Measurements from ENCODE around the gene SLC41A3. TPM values are rescaled to one million over a fixed set of nuclear protein-coding genes. Genes with fewer than 3 reads are reported as not detected.

The SLC41A3 gene
- total and polyA plus RNA-seq, 2 of the 4 experiments (the other 2 are of a cell fraction) = 30.5 to 43.5 TPM

DNA sequence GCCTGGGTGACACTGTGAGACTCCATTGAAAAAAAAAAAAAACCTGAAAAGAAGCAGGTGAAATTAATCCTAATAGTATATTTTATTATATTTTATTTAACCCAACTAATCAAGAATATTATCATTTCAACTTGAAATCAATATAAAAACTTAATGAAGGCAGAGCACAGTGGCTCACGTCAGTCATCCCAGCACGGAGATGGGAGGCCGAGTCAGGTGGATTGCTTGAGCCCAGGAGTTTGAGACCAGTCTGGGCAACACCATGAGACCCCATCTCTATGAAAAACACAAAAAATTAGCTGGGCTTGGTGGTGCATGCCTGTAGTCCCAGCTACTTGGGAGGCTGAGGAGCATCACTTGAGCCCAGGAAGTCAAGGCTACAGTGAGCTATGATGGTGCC lies 33.3 kb upstream of the SLC41A3 start:
- Histone ChIP-seq H2BK5ac (ENCODE audit: low read depth, low read length, poor library complexity, severe bottlenecking) (no peak overlapping the region), H3K4me2 (ENCODE audit: low read depth, low read length) (no peak overlapping the region), H3K4me1 (ENCODE audit: control insufficient read depth, insufficient read depth, low read length) (no peaks in the 10 kb centered on the region), H2AK5ac (ENCODE audit: low read depth, low read length) (no peak overlapping the region), H3K27ac (ENCODE audit: insufficient read depth, low read length) (no peak overlapping the region), H4K20me1 (ENCODE audit: insufficient read depth, low read length) (no peaks in the 10 kb centered on the region), H4K5ac (ENCODE audit: low read depth, low read length) (no peak overlapping the region), H2BK120ac (ENCODE audit: low read depth, low read length) (no peak overlapping the region), H3K23ac (ENCODE audit: low read depth, low read length) (no peak overlapping the region), H3K18ac (ENCODE audit: low read depth, low read length) (no peak overlapping the region), H4K8ac (ENCODE audit: low read depth in 2 of 2, low read length in 2 of 2) (no peak overlapping the region), H3K4ac (ENCODE audit: low read depth, low read length) (no peak overlapping the region), H4K91ac (ENCODE audit: insufficient read depth, low read depth, low read length) (no peak overlapping the region), H3K79me1 (ENCODE audit: low read depth in 1 of 2, low read length in 2 of 2) (no peaks in the 10 kb centered on the region), H3K36me3 (ENCODE audit: control insufficient read depth, insufficient read depth, low read length) (no peaks in the 10 kb centered on the region), H2AFZ (replicated peaks; ENCODE audit: low read length, poor library complexity) (no peak overlapping the region), H3K14ac (replicated peaks; ENCODE audit: low read depth, low read length) (no peak overlapping the region), H3K9me3 (ENCODE audit: control insufficient read depth, insufficient read depth, low read length) (0 out of 2 replicates have a peak, but pooled peaks cover 2% of the 10 kb centered on the region), H2AK9ac (replicated peaks; ENCODE audit: low read depth, low read length, poor library complexity) (no peak overlapping the region), H2BK20ac (ENCODE audit: low read depth, low read length) (no peak overlapping the region), H3K9ac (ENCODE audit: low read depth, low read length) (no peak overlapping the region), H3K4me3 (ENCODE audit: insufficient read depth, low read depth, low read length) (no peak overlapping the region), H3K27me3 (ENCODE audit: control insufficient read depth, insufficient read depth, low read length) (peaks cover 39% of the 10 kb centered on the region), H2BK15ac (ENCODE audit: low read depth, low read length) (no peak overlapping the region), H3K56ac (ENCODE audit: extremely low read depth, insufficient read depth, low read length) (no peak overlapping the region), H3K9me1 (ENCODE audit: insufficient read depth, low read length) (no peaks in the 10 kb centered on the region)
- no TSS peak for BruUV-seq (replicated peaks)
- intact Hi-C loops (cut with micrococcal nuclease) = no loop called here
- no CpG with 5 or more reads among the region's 3 CpGs for WGBS, 2 experiments (ENCODE audit: extremely low coverage in 2 of 2, insufficient read length in 1 of 2)
- TF ChIP-seq MXI1 (IDR thresholded peaks at IDR 0.05; ENCODE audit: borderline replicate concordance, low read depth, low read length) = no peak
- TF ChIP-seq, protein P1, sequence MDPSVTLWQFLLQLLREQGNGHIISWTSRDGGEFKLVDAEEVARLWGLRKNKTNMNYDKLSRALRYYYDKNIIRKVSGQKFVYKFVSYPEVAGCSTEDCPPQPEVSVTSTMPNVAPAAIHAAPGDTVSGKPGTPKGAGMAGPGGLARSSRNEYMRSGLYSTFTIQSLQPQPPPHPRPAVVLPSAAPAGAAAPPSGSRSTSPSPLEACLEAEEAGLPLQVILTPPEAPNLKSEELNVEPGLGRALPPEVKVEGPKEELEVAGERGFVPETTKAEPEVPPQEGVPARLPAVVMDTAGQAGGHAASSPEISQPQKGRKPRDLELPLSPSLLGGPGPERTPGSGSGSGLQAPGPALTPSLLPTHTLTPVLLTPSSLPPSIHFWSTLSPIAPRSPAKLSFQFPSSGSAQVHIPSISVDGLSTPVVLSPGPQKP (IDR thresholded peaks at IDR 0.05; ENCODE audit: borderline replicate concordance, low read depth, low read length) = no peak
- TF ChIP-seq POLR2A (IDR thresholded peaks at IDR 0.05; ENCODE audit: low read depth, low read length) = no peak
- TF ChIP-seq, protein P2, sequence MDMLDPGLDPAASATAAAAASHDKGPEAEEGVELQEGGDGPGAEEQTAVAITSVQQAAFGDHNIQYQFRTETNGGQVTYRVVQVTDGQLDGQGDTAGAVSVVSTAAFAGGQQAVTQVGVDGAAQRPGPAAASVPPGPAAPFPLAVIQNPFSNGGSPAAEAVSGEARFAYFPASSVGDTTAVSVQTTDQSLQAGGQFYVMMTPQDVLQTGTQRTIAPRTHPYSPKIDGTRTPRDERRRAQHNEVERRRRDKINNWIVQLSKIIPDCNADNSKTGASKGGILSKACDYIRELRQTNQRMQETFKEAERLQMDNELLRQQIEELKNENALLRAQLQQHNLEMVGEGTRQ (IDR thresholded peaks at IDR 0.05; ENCODE audit: low read depth, low read length) = no peak
- no peak for TF ChIP-seq MAZ (IDR thresholded peaks at IDR 0.05; ENCODE audit: borderline replicate concordance, low read depth, low read length)
- TF ChIP-seq BHLHE40 (IDR thresholded peaks at IDR 0.05; ENCODE audit: low read depth, low read length) = no peak
- no peak for TF ChIP-seq RFX5 (IDR thresholded peaks at IDR 0.05; ENCODE audit: low read depth, low read length)
- no peak for TF ChIP-seq CEBPB (IDR thresholded peaks at IDR 0.05; ENCODE audit: low read depth, low read length)
- TF ChIP-seq, protein P3, sequence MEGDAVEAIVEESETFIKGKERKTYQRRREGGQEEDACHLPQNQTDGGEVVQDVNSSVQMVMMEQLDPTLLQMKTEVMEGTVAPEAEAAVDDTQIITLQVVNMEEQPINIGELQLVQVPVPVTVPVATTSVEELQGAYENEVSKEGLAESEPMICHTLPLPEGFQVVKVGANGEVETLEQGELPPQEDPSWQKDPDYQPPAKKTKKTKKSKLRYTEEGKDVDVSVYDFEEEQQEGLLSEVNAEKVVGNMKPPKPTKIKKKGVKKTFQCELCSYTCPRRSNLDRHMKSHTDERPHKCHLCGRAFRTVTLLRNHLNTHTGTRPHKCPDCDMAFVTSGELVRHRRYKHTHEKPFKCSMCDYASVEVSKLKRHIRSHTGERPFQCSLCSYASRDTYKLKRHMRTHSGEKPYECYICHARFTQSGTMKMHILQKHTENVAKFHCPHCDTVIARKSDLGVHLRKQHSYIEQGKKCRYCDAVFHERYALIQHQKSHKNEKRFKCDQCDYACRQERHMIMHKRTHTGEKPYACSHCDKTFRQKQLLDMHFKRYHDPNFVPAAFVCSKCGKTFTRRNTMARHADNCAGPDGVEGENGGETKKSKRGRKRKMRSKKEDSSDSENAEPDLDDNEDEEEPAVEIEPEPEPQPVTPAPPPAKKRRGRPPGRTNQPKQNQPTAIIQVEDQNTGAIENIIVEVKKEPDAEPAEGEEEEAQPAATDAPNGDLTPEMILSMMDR (conservative IDR thresholded peaks at IDR 0.05; ENCODE audit: low read depth, low read length) = no peak
- TF ChIP-seq NFE2L2 (IDR thresholded peaks at IDR 0.05; ENCODE audit: low read depth, low read length) = no peak
- TF ChIP-seq FOS (IDR thresholded peaks at IDR 0.05; ENCODE audit: low read depth, low read length) = no peak
- no peak for TF ChIP-seq RCOR1 (IDR thresholded peaks at IDR 0.05; ENCODE audit: insufficient replicate concordance, low read length)
- no peak for TF ChIP-seq CHD1 (IDR thresholded peaks at IDR 0.05; ENCODE audit: low read depth, low read length)
- TF ChIP-seq SMC3 (IDR thresholded peaks at IDR 0.05; ENCODE audit: low read depth, low read length) = no peak
- no peak for TF ChIP-seq MAFK (IDR thresholded peaks at IDR 0.05; ENCODE audit: low read depth, low read length)
- no peak for TF ChIP-seq RAD21 (IDR thresholded peaks at IDR 0.05; ENCODE audit: low read length)
- ATAC-seq (ENCODE audit: low read depth) (no peak), DNase-seq (no peak)
- ChIA-PET CTCF (interaction anchor here (1.1 kb wide), 1 partner anchor 16 kb away, joined by 3 read pairs; no protein-coding TSS in a partner anchor), POLR2A (ENCODE audit: unreplicated experiment) (no interaction called here)
- dilution Hi-C loops (cut with HindIII; ENCODE audit: low sequenced_read_pairs, unreplicated experiment) = no loop called here
- in situ Hi-C loops (cut with MboI; ENCODE audit: low sequenced_read_pairs) = loop anchor here (10.0 kb wide), 1 partner anchor 258 kb away; no protein-coding TSS in a partner anchor

Data from IMR-90 (cell line).